H9 (cell line): Measurements from ENCODE around the gene TMEM220. TPM values are rescaled to one million over a fixed set of nuclear protein-coding genes. Genes with fewer than 3 reads are reported as not detected.

Source experiments
- DNase-seq: peaks from one replicate; pipeline ENCODE4 v3.0.0-alpha.2; 2017
- H2AFZ ChIP-seq: one replicate; pipeline ENCODE4 v1.6.1; 2013; ENCODE audit warnings: mild to moderate bottlenecking, low read length, control low read depth, moderate library complexity
- H2AK5ac ChIP-seq: 2 replicates; pipeline ENCODE4 v1.6.1; 2013; ENCODE audit warnings: low read length, control low read depth, mixed read lengths; ENCODE audit not compliant: insufficient read length
- H2BK120ac ChIP-seq: one replicate; pipeline ENCODE4 v1.6.1; 2013; ENCODE audit warnings: low read depth, mild to moderate bottlenecking, low read length, control low read depth, inconsistent platforms; ENCODE audit not compliant: poor library complexity, severe bottlenecking
- H2BK12ac ChIP-seq: 2 replicates; pipeline ENCODE4 v1.6.1; 2013; ENCODE audit warnings: low read length, control low read depth, mixed read lengths, low read depth; ENCODE audit not compliant: insufficient read length
- H2BK15ac ChIP-seq: 2 replicates; pipeline ENCODE4 v1.6.1; 2013; ENCODE audit warnings: low read depth, low read length, control low read depth
- H2BK20ac ChIP-seq: one replicate; pipeline ENCODE4 v1.6.1; 2013; ENCODE audit warnings: low read depth, mild to moderate bottlenecking, low read length, control low read depth, inconsistent platforms; ENCODE audit not compliant: poor library complexity, severe bottlenecking
- H2BK5ac ChIP-seq: 2 replicates; pipeline ENCODE4 v1.6.1; 2013; ENCODE audit warnings: low read length, control low read depth, mixed read lengths; ENCODE audit not compliant: insufficient read length
- H3K14ac ChIP-seq: 2 replicates; pipeline ENCODE4 v1.6.1; 2013; ENCODE audit warnings: low read length, control low read depth; ENCODE audit not compliant: insufficient read depth
- H3K18ac ChIP-seq: 2 replicates; pipeline ENCODE4 v1.6.1; 2013; ENCODE audit warnings: low read depth, mild to moderate bottlenecking, mixed read lengths, low read length, control low read depth; ENCODE audit not compliant: insufficient read length
- H3K23ac ChIP-seq: 2 replicates; pipeline ENCODE4 v1.6.1; 2013; ENCODE audit warnings: low read length, control low read depth, mixed read lengths, low read depth; ENCODE audit not compliant: insufficient read length
- H3K23me2 ChIP-seq: 2 replicates; pipeline ENCODE4 v1.6.1; 2013; ENCODE audit warnings: low read depth, mild to moderate bottlenecking, mixed read lengths, low read length, control low read depth; ENCODE audit not compliant: insufficient read length, poor library complexity, severe bottlenecking
- H3K27ac ChIP-seq: 2 replicates; pipeline ENCODE4 v1.5.1; 2013; ENCODE audit warnings: low read length, control low read depth, mixed read lengths, low read depth; ENCODE audit not compliant: insufficient read length
- H3K27me3 ChIP-seq: 2 replicates; pipeline ENCODE4 v1.6.1; 2013; ENCODE audit warnings: low read length, control low read depth, inconsistent platforms; ENCODE audit not compliant: insufficient read depth
- H3K4ac ChIP-seq: 2 replicates; pipeline ENCODE4 v1.6.1; 2013; ENCODE audit warnings: low read depth, mild to moderate bottlenecking, control low read depth, inconsistent platforms, low read length, moderate library complexity
- H3K4me1 ChIP-seq: 2 replicates; pipeline ENCODE4 v1.6.1; 2013; ENCODE audit warnings: low read length, control low read depth, inconsistent platforms; ENCODE audit not compliant: insufficient read depth
- H3K4me2 ChIP-seq: 2 replicates; pipeline ENCODE4 v1.6.1; 2013; ENCODE audit warnings: low read length, control low read depth, mixed read lengths; ENCODE audit not compliant: insufficient read length, insufficient read depth
- H3K56ac ChIP-seq: 2 replicates; pipeline ENCODE4 v1.6.1; 2013; ENCODE audit warnings: low read depth, mild to moderate bottlenecking, mixed read lengths, low read length, control low read depth; ENCODE audit not compliant: insufficient read length
- H3K79me1 ChIP-seq: 2 replicates; pipeline ENCODE4 v1.6.1; 2013; ENCODE audit warnings: low read depth, mild to moderate bottlenecking, moderate library complexity, low read length, control low read depth, inconsistent platforms; ENCODE audit not compliant: insufficient read depth, poor library complexity, severe bottlenecking
- H3K79me2 ChIP-seq: 2 replicates; pipeline ENCODE4 v1.6.1; 2013; ENCODE audit warnings: low read length, control low read depth, inconsistent platforms; ENCODE audit not compliant: insufficient read depth
- H3K9ac ChIP-seq: 2 replicates; pipeline ENCODE4 v1.6.1; 2013; ENCODE audit warnings: low read length, control low read depth, mixed read lengths; ENCODE audit not compliant: insufficient read length; ENCODE audit errors: extremely low read depth
- H3K9me3 ChIP-seq: one replicate; pipeline ENCODE4 v1.6.1; 2013; ENCODE audit warnings: low read depth, low read length, inconsistent platforms; ENCODE audit not compliant: control insufficient read depth
- H3T11ph ChIP-seq: one replicate; pipeline ENCODE4 v1.6.1; 2013; ENCODE audit warnings: mild to moderate bottlenecking, low read length, control low read depth, inconsistent platforms
- H4K20me1 ChIP-seq: one replicate; pipeline ENCODE4 v1.6.1; 2013; ENCODE audit not compliant: control insufficient read depth, insufficient read length, insufficient read depth
- H4K5ac ChIP-seq: 2 replicates; pipeline ENCODE4 v1.6.1; 2013; ENCODE audit warnings: low read depth, mild to moderate bottlenecking, mixed read lengths, low read length, control low read depth; ENCODE audit not compliant: insufficient read length
- H4K8ac ChIP-seq: replicated peaks from 2 replicates; pipeline ENCODE4 v1.6.1; 2013; ENCODE audit warnings: low read length, control low read depth, mixed read lengths, low read depth; ENCODE audit not compliant: insufficient read length
- H4K91ac ChIP-seq: 2 replicates; pipeline ENCODE4 v1.6.1; 2013; ENCODE audit warnings: low read depth, mild to moderate bottlenecking, moderate library complexity, mixed read lengths, low read length, control low read depth; ENCODE audit not compliant: insufficient read length
- H3K27ac Mint-ChIP-seq, 3 experiments: 2 replicates in 2 of 3; 3 replicates in 1 of 3; pipeline ENCODE4 v1.8.0; 2020 to 2021; ENCODE audit warnings: mixed read lengths in 3 of 3, mild to moderate bottlenecking in 1 of 3, moderate library complexity in 1 of 3
- H3K27me3 Mint-ChIP-seq: 2 replicates; pipeline ENCODE4 v1.8.0; 2021; ENCODE audit warnings: low read depth, mild to moderate bottlenecking, moderate library complexity, mixed read lengths
- H3K36me3 Mint-ChIP-seq, 3 experiments: 2 replicates in 2 of 3; 3 replicates in 1 of 3; pipeline ENCODE4 v1.8.0; 2020 to 2021; ENCODE audit warnings: low read depth in 3 of 3, mixed read lengths in 3 of 3; ENCODE audit not compliant: insufficient read depth in 1 of 3
- H3K4me1 Mint-ChIP-seq, 2 experiments: 2 replicates each; pipeline ENCODE4 v1.8.0; 2020; ENCODE audit warnings: mixed read lengths in 2 of 2
- H3K4me3 Mint-ChIP-seq, 2 experiments: 2 replicates in 1 of 2; 3 replicates in 1 of 2; pipeline ENCODE4 v1.8.0; 2020 to 2021; ENCODE audit warnings: mild to moderate bottlenecking in 2 of 2, mixed read lengths in 2 of 2, moderate library complexity in 1 of 2
- H3K9me3 Mint-ChIP-seq, 2 experiments: 2 replicates in 1 of 2; 3 replicates in 1 of 2; pipeline ENCODE4 v1.8.0; 2020; ENCODE audit warnings: mild to moderate bottlenecking in 2 of 2, mixed read lengths in 2 of 2, moderate library complexity in 1 of 2
- CTCF ChIP-seq: fragments of 200-600 bp; sonication (generic); conservative IDR thresholded peaks from 3 replicates; pipeline ENCODE4 v1.8.0; 2021; ENCODE audit warnings: antibody characterized with exemption, mild to moderate bottlenecking
- WGBS: extraction: QIAGEN DNeasy Blood & Tissue Kit; methylation state at CpG from one replicate; pipeline ENCODE4 v1.1.7; 2013; ENCODE audit warnings: missing lambda C conversion rate, low lambda C conversion rate, mixed read lengths; ENCODE audit not compliant: insufficient read length; ENCODE audit errors: extremely low coverage; 5-methylcytosine and 5-hydroxymethylcytosine counted together
- total RNA-seq: library from RNA; stranded (reverse); gene quantifications from 2 replicates; pipeline ENCODE4 v1.2.1, GENCODE V29; 2021

TMEM220 gene
- total RNA-seq, 1 experiment from 2014 or later: 6.1 TPM

- Histone ChIP-seq H3K14ac (no peak overlapping the region), H3K79me2 (no peaks in the 10 kb centered on the region), H4K5ac (no peak overlapping the region), H3T11ph (no peak overlapping the region), H3K27me3 (no peaks in the 10 kb centered on the region), H2AK5ac (no peak overlapping the region), H3K4me1 (peaks cover 4% of the 10 kb centered on the region; the same call in 1 of the 2 replicates), H3K4me2 (no peak overlapping the region), H3K4ac (no peak overlapping the region), H3K27ac (no peak overlapping the region), H2BK5ac (no peak overlapping the region), H4K91ac (no peak overlapping the region), H2BK15ac (no peak overlapping the region), H2BK20ac (no peak overlapping the region), H3K56ac (no peak overlapping the region), H2AFZ (no peak overlapping the region), H3K79me1 (no peaks in the 10 kb centered on the region), H3K18ac (no peak overlapping the region), H3K9ac (no peak overlapping the region), H2BK12ac (no peak overlapping the region), H4K8ac (no peak overlapping the region), H3K23me2 (no peaks in the 10 kb centered on the region), H3K9me3 (no peaks in the 10 kb centered on the region), H2BK120ac (no peak overlapping the region), H3K23ac (no peak overlapping the region), H4K20me1 (no peaks in the 10 kb centered on the region)
- no peak for DNase-seq
- no CpG with 5 or more reads among the region's 1 CpG for WGBS
- Mint-ChIP-seq H3K4me3 (no peak overlapping the region), H3K27me3 (no peaks in the 10 kb centered on the region), H3K4me1 (peaks cover 11 to 17% of the 10 kb centered on the region in 2 experiments), H3K36me3 (peaks cover 0 to 5% (median 5%) of the 10 kb centered on the region in 3 experiments; a peak in 3 of 7 replicates), H3K27ac (no peak overlapping the region; a peak in 2 of 7 replicates), H3K9me3 (peaks cover 0 to 4% of the 10 kb centered on the region in 2 experiments; a peak in 1 of 5 replicates)
- TF ChIP-seq CTCF: no peak
Observed at GRCh38 chr17:10762037-10762436, 32.2 kb upstream of the TMEM220 start.
